K562 (cell line): Measurements from ENCODE around the gene CDC14A. TPM values are rescaled to one million over a fixed set of nuclear protein-coding genes. Genes with fewer than 3 reads are reported as not detected.

ENCODE experiments used
- CEBPZ ChIP-seq: fragments of 150-350 bp; IDR thresholded peaks from 2 replicates; pipeline ENCODE4 v1.6.1; 2014; ENCODE audit warnings: low read depth, mild to moderate bottlenecking, low read length, borderline replicate concordance
- CXXC5 ChIP-seq: fragments of 250-450 bp; sonication (Bioruptor Pico); IDR thresholded peaks from 2 replicates; pipeline ENCODE4 v1.8.0; 2022; ENCODE audit warnings: inconsistent platforms, mild to moderate bottlenecking, moderate library complexity
- ELK1 ChIP-seq: sonication (generic); formaldehyde crosslinking; IDR thresholded peaks from 2 replicates; pipeline ENCODE4 v1.8.1; 2022; ENCODE audit warnings: missing genetic modification reagents
- FOXP1 ChIP-seq: sonication (generic); formaldehyde crosslinking; IDR thresholded peaks from 2 replicates; pipeline ENCODE4 v1.8.0; 2022; ENCODE audit warnings: mild to moderate bottlenecking, missing genetic modification reagents
- HOMEZ ChIP-seq: fragments of 250-450 bp; sonication (Bioruptor Pico); IDR thresholded peaks from 2 replicates; pipeline ENCODE4 v1.4.0; 2020; ENCODE audit warnings: mild to moderate bottlenecking, moderate library complexity
- KDM2B ChIP-seq: fragments of 250-450 bp; sonication (Bioruptor Pico); IDR thresholded peaks from 2 replicates; pipeline ENCODE4 v1.8.0; 2021; ENCODE audit warnings: mild to moderate bottlenecking, moderate library complexity
- KLF13 ChIP-seq: fragments of 450-650 bp; IDR thresholded peaks from 2 replicates; pipeline ENCODE4 v1.6.1; 2016; ENCODE audit warnings: missing genetic modification characterization, low read depth, mild to moderate bottlenecking, missing compliant biosample characterization, moderate library complexity, borderline replicate concordance
- MXD1 ChIP-seq: fragments of 250-450 bp; sonication (Bioruptor Pico); IDR thresholded peaks from 2 replicates; pipeline ENCODE4 v1.8.0; 2021; ENCODE audit warnings: borderline replicate concordance, mild to moderate bottlenecking, moderate library complexity; ENCODE audit not compliant: poor library complexity, severe bottlenecking
- NCOA2 ChIP-seq, 2 experiments: fragments of 450-650 bp; IDR thresholded peaks; 2 replicates each; pipeline ENCODE4 v1.6.1; 2018; ENCODE audit warnings: mild to moderate bottlenecking in 2 of 2, moderate library complexity in 1 of 2; ENCODE audit not compliant: partially characterized antibody in 2 of 2
- PREB ChIP-seq: sonication (generic); formaldehyde crosslinking; IDR thresholded peaks from 2 replicates; pipeline ENCODE4 v1.8.1; 2023; ENCODE audit warnings: mild to moderate bottlenecking, missing genetic modification reagents
- TRIM24 ChIP-seq, 2 experiments: fragments of 450-650 bp; IDR thresholded peaks; 2 replicates each; pipeline ENCODE4 v1.6.1; 2016
- ZFP1 ChIP-seq: fragments of 450-650 bp; formaldehyde crosslinking; IDR thresholded peaks from 2 replicates; pipeline ENCODE4 v1.4.0; 2020; ENCODE audit warnings: mild to moderate bottlenecking, mixed read lengths
- ZNF551 ChIP-seq: fragments of 250-450 bp; sonication (Bioruptor Pico); IDR thresholded peaks from 2 replicates; pipeline ENCODE4 v1.5.0; 2021; ENCODE audit warnings: mild to moderate bottlenecking, moderate library complexity
- ZNF592 ChIP-seq: fragments of 450-650 bp; IDR thresholded peaks from 2 replicates; pipeline ENCODE4 v1.6.1; 2017; ENCODE audit warnings: antibody characterized with exemption, mild to moderate bottlenecking
- polyA plus RNA-seq, 8 experiments: library from polyadenylated mRNA; depleted of rRNA in 4 of 8; stranded (reverse) in 5 of 8; unstranded in 3 of 8; fragments of >200 nt; fragmentation: Nextera tagmentation in 2 of 8; fragmentation: Illumina TruSeq in 1 of 8; extraction: Ambion mirVana in 2 of 8; extraction: Trizol in 1 of 8; gene quantifications; 2 replicates each; pipeline versions ENCODE4 v1.2.1 to v1.2.3, GENCODE V29; 2011 to 2014; ENCODE audit warnings: inconsistent platforms in 1 of 8, missing spikeins in 1 of 8
- total RNA-seq, 7 experiments: library from RNA; depleted of rRNA in 6 of 7; stranded (reverse); fragments of >200 nt in 6 of 7; fragmentation: Illumina TruSeq in 2 of 7; extraction: Trizol in 2 of 7; gene quantifications; 2 replicates each; pipeline versions ENCODE4 v1.2.1 to v1.2.3, GENCODE V29; 2011 to 2021; ENCODE audit warnings: low replicate concordance in 1 of 7

The CDC14A gene
- total and polyA plus RNA-seq, 9 of the 15 experiments (the other 6 are each of a cell fraction or from before 2014, with no cell fraction given) = 17.0 to 74.3 (median 33.4) TPM

GRCh38 chr1:100362821-100363466, 10.6 kb downstream of the CDC14A start (continued):
- no peak for TF ChIP-seq HOMEZ (CRISPR knock-in tag)
- TF ChIP-seq CEBPZ = no peak
- TF ChIP-seq MXD1 (CRISPR knock-in tag) = no peak
- TF ChIP-seq FOXP1 (CRISPR knock-in tag) = no peak
- no peak for TF ChIP-seq TRIM24 (IDR thresholded peaks at IDR 0.05)
- TF ChIP-seq ZFP1 (CRISPR knock-in tag) = no peak
- TF ChIP-seq PREB = no peak
- no peak for TF ChIP-seq KDM2B
- no peak for TF ChIP-seq KLF13 (tag)
- TF ChIP-seq ZNF551 (CRISPR knock-in tag) = no peak
- TF ChIP-seq CXXC5 (CRISPR knock-in tag) = no peak; the same call in 1 of the 2 replicates
- TF ChIP-seq NCOA2 (IDR thresholded peaks at IDR 0.05; ENCODE audit: partially characterized antibody in 2 of 2) = no peak
- peak; percentile 74 for TF ChIP-seq ZNF592
- TF ChIP-seq ELK1 (CRISPR knock-in tag) = no peak
